GM12878 (cell line): ENCODE data around the gene N4BP2L2. TPM values are rescaled to one million over a fixed set of nuclear protein-coding genes. Genes with fewer than 3 reads are reported as not detected.
A peak's percentile ranks its signal among the peaks of the same experiment; 100 is the strongest.

Experiments
- ATAC-seq: fragments of 200-7000 bp; cut with Tn5 transposase; 3 replicates; pipeline ENCODE4 v1.9.1; 2020; ENCODE audit warnings: mild to moderate bottlenecking, moderate library complexity
- BruUV-seq: library from RNA; stranded (reverse); fragments of 400-500 nt; replicated peaks from 2 replicates; lab custom pipeline; 2021; lab: Mats Ljungman, UMichigan
- CTCF ChIA-PET: fragments of 300-600 bp; sonication (Branson Sonifier 250); formaldehyde crosslinking; extraction: SDS; loops from one replicate; lab custom pipeline; 2021; ENCODE audit warnings: inconsistent platforms; lab: Yijun Ruan, JAX
- POLR2A ChIA-PET: fragments of 350-600 bp; formaldehyde crosslinking; extraction: SDS; loops from one replicate; lab custom pipeline; 2021; ENCODE audit warnings: inconsistent platforms; lab: Charles Lee
- RAD21 ChIA-PET: fragments of 300-600 bp; sonication (Branson Sonifier 250); formaldehyde crosslinking; loops from one replicate; lab custom pipeline; 2023; ENCODE audit warnings: antibody characterized with exemption; ENCODE audit not compliant: unreplicated experiment; lab: Charles Lee
- SMC1A ChIA-PET: fragments of 300-600 bp; sonication (Branson Sonifier 250); formaldehyde crosslinking; loops from one replicate; lab custom pipeline; 2023; ENCODE audit not compliant: unreplicated experiment, uncharacterized antibody; lab: Charles Lee
- DNase-seq: peaks from one replicate; pipeline ENCODE4 v3.0.0-alpha.2; 2011; ENCODE audit warnings: low read depth, low spot score
- FAIRE-seq: peaks from 3 replicates; lab custom pipeline; 2011; peaks lifted over from hg19 to GRCh38; lab: Jason Lieb, UNC
- H2AFZ ChIP-seq: 2 replicates; pipeline ENCODE4 v1.6.0; 2011; ENCODE audit warnings: low read depth, low read length, control low read depth; ENCODE audit not compliant: control insufficient read depth
- H3K27ac ChIP-seq: 2 replicates; pipeline ENCODE4 v1.5.1; 2011; ENCODE audit warnings: control low read depth; ENCODE audit not compliant: control insufficient read depth, insufficient read depth
- H3K27me3 ChIP-seq, 2 experiments: replicated peaks in 1 of 2; 2 replicates each; pipeline versions ENCODE4 v1.6.0 to v1.6.1; 2011; ENCODE audit warnings: low read length in 1 of 2; ENCODE audit not compliant: control insufficient read depth in 2 of 2, insufficient read depth in 2 of 2
- H3K36me3 ChIP-seq, 2 experiments: 2 replicates each; pipeline ENCODE4 v1.5.1; 2011; ENCODE audit warnings: low read length in 1 of 2; ENCODE audit not compliant: control insufficient read depth in 2 of 2, insufficient read depth in 2 of 2
- H3K4me1 ChIP-seq: 2 replicates; pipeline ENCODE4 v1.6.1; 2011; ENCODE audit warnings: mild to moderate bottlenecking, low read length, moderate library complexity, mixed read lengths; ENCODE audit not compliant: control insufficient read depth, insufficient read depth
- H3K4me2 ChIP-seq: 2 replicates; pipeline ENCODE4 v1.6.0; 2011; ENCODE audit warnings: control low read depth; ENCODE audit not compliant: control insufficient read depth, insufficient read depth
- H3K4me3 ChIP-seq: fragments of 200-600 bp; sonication (generic); 2 replicates; pipeline ENCODE4 v1.5.1; 2016
- H3K79me2 ChIP-seq: 2 replicates; pipeline ENCODE4 v1.6.0; 2011; ENCODE audit warnings: low read length; ENCODE audit not compliant: control insufficient read depth, insufficient read depth
- H3K9ac ChIP-seq: 2 replicates; pipeline ENCODE4 v1.8.0; 2011; ENCODE audit warnings: low read length, control low read depth, mixed read lengths; ENCODE audit not compliant: control insufficient read depth, insufficient read depth
- H3K9me3 ChIP-seq: replicated peaks from 3 replicates; pipeline ENCODE4 v1.5.1; 2011; ENCODE audit warnings: mild to moderate bottlenecking, low read length; ENCODE audit not compliant: control insufficient read depth, insufficient read depth
- H4K20me1 ChIP-seq: 2 replicates; pipeline ENCODE4 v1.6.0; 2011; ENCODE audit not compliant: control insufficient read depth, insufficient read depth
- ASH2L ChIP-seq: fragments of 300-600, 200-600 bp; sonication (generic); IDR thresholded peaks from 2 replicates; pipeline ENCODE4 v1.6.1; 2017; ENCODE audit warnings: low read depth, mild to moderate bottlenecking, borderline replicate concordance
- CREB1 ChIP-seq: IDR thresholded peaks from 2 replicates; pipeline ENCODE4 v1.6.1; 2012; ENCODE audit warnings: low read depth, mild to moderate bottlenecking, inconsistent platforms
- HDGF ChIP-seq: fragments of 450-650 bp; IDR thresholded peaks from 2 replicates; pipeline ENCODE4 v1.6.1; 2016; ENCODE audit warnings: antibody characterized with exemption
- IRF4 ChIP-seq: IDR thresholded peaks from 2 replicates; pipeline ENCODE4 v1.6.1; 2011; ENCODE audit warnings: low read depth, low read length
- JUND ChIP-seq: IDR thresholded peaks from 2 replicates; pipeline ENCODE4 v1.6.1; 2012; ENCODE audit warnings: low read depth, mild to moderate bottlenecking, low read length, improper control_type of control experiment, moderate library complexity
- MTA2 ChIP-seq: fragments of 450-650 bp; IDR thresholded peaks from 2 replicates; pipeline ENCODE4 v1.6.1; 2016; ENCODE audit warnings: low read depth, mild to moderate bottlenecking, moderate library complexity
- POLR2A ChIP-seq: IDR thresholded peaks from 2 replicates; pipeline ENCODE4 v1.6.1; 2011; ENCODE audit warnings: low read depth, mild to moderate bottlenecking, low read length
- POLR2AphosphoS2 ChIP-seq: IDR thresholded peaks from 2 replicates; pipeline ENCODE4 v1.6.1; 2011; ENCODE audit warnings: low read depth, mild to moderate bottlenecking, low read length, improper control_type of control experiment, moderate library complexity
- SMAD1 ChIP-seq: fragments of 450-650 bp; IDR thresholded peaks from 2 replicates; pipeline ENCODE4 v1.6.1; 2018; ENCODE audit warnings: mild to moderate bottlenecking, low read depth; ENCODE audit not compliant: partially characterized antibody
- SMARCA5 ChIP-seq: fragments of 450-650 bp; IDR thresholded peaks from 2 replicates; pipeline ENCODE4 v1.6.1; 2017; ENCODE audit warnings: mild to moderate bottlenecking
- WGBS: methylation state at CpG from one replicate; pipeline ENCODE4 v1.1.6; 2016; ENCODE audit warnings: low lambda C conversion rate; ENCODE audit not compliant: insufficient replicate concordance, insufficient coverage; ENCODE audit errors: missing lambda C conversion rate; 5-methylcytosine and 5-hydroxymethylcytosine counted together
- in situ Hi-C: fragments of 300-500 bp; cut with MboI; formaldehyde crosslinking; loops from 9 replicates; pipeline ENCODE4 v1.14.3; 2018; ENCODE audit warnings: mixed read lengths
- intact Hi-C: fragments of 100-400 bp; cut with micrococcal nuclease; formaldehyde crosslinking; loops from one replicate; pipeline ENCODE4 v1.14.2; 2022; ENCODE audit not compliant: unreplicated experiment
- polyA plus RNA-seq, 11 experiments: library from polyadenylated mRNA; depleted of rRNA in 4 of 11; unstranded in 6 of 11; stranded (reverse) in 5 of 11; fragments of >200 nt; fragmentation: Nextera tagmentation in 4 of 11; fragmentation: Illumina TruSeq in 1 of 11; extraction: Ambion mirVana in 4 of 11; extraction: Trizol in 1 of 11; gene quantifications; 1 replicate in 1 of 11; 2 replicates in 10 of 11; pipeline versions ENCODE4 v1.2.1 to v1.2.3, GENCODE V29; 2011 to 2016; ENCODE audit warnings: inconsistent platforms in 2 of 11, missing spikeins in 2 of 11, low read depth in 1 of 11
- total RNA-seq, 4 experiments: library from RNA; depleted of rRNA in 3 of 4; stranded (reverse); fragments of >200 nt in 3 of 4; fragmentation: Illumina TruSeq in 1 of 4; extraction: Trizol in 1 of 4; gene quantifications; 2 replicates each; pipeline versions ENCODE4 v1.2.1 to v1.2.3, GENCODE V29; 2013 to 2021
- TF ChIP-seq, protein P1 (sequence below): IDR thresholded peaks from 2 replicates; pipeline ENCODE4 v1.6.1; 2012; ENCODE audit warnings: improper control_type of control experiment, low read depth, low read length; ENCODE audit not compliant: insufficient replicate concordance

N4BP2L2 gene
- total and polyA plus RNA-seq, 10 of the 15 experiments (the other 5 are each of a cell fraction or from before 2014, with no cell fraction given) = 41.7 to 87.1 (median 61.2) TPM

DNA sequence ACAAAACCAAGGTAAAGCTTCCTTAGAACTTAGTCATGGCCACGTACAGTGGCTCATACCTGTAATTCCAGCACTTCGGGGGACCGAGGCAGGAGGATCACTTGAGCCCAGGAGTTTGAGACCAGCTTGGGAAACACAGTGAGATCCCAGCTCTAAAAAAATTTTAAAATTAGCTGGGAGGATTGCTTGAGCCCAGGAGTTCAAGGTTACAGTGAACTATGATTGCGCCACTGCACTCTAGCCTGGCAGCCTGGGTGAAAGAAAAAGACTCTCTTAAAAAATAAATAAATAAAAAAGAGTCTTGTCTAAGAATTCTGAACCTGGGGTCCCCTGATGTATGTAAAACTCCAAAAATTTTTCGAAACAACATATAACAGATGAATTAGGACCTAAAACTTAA, 34.9 kb downstream of the N4BP2L2 start:
- Histone ChIP-seq H3K9ac (no peak overlapping the region), H3K4me1 (no peaks in the 10 kb centered on the region), H3K79me2 (no peaks in the 10 kb centered on the region), H3K4me2 (no peak overlapping the region), H3K9me3 (no peaks in the 10 kb centered on the region), H4K20me1 (no peaks in the 10 kb centered on the region), H3K27me3 (no peaks in the 10 kb centered on the region), H3K4me3 (no peak overlapping the region), H3K36me3 (no peaks in the 10 kb centered on the region), H2AFZ (no peak overlapping the region), H3K27ac (no peak overlapping the region)
- BruUV-seq = no TSS peak
- FAIRE-seq = no peak
- intact Hi-C loops (no loop called here), in situ Hi-C loops (no loop called here)
- POLR2A ChIA-PET = interaction anchor here (0.7 to 1.0 kb wide), 3 partner anchors 10 to 27 kb away, joined by 4 to 5 read pairs (median 5); no protein-coding TSS in a partner anchor
- no peak for TF ChIP-seq JUND
- TF ChIP-seq POLR2AphosphoS2 = no peak
- RAD21 ChIA-PET = no interaction called here
- ATAC-seq = no peak
- CTCF ChIA-PET = interaction anchor here (0.6 to 1.1 kb wide), 2 partner anchors 16 to 35 kb away, joined by 3 read pairs; no protein-coding TSS in a partner anchor
- SMC1A ChIA-PET = interaction anchor here (0.6 to 1.6 kb wide), 6 partner anchors 13 to 108 kb away, joined by 3 to 5 read pairs (median 4); partner anchors contain the start of gene N4BP2L2
- no peak for DNase-seq
- 98% methylated on average over 5 of the region's 5 CpGs for WGBS

DNA sequence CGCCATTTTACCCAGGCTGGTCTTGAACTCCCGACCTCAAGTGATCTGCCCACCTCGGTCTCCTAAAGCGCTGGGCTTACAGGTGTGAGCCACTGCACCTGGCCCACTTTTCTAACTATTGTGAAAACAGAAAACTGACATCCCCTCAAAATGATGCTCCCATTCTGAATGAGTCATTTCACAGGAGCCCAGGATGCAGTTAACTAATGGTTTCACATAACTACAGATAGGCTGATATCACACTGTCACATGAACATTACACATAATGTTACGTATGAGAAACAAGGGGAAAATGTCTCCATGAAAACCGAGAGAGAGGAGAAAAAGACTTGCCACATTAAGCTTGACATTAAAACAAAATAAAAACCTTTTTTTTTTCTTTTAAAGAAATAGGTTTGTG, 37.5 kb downstream of the N4BP2L2 start:
- no peaks in the 10 kb centered on the region for H3K79me2 ChIP-seq
- no peaks in the 10 kb centered on the region for H3K9me3 ChIP-seq
- WGBS = 93% methylated on average over 6 of the region's 6 CpGs
- no peaks in the 10 kb centered on the region for H3K27me3 ChIP-seq
- H3K4me1 ChIP-seq = no peaks in the 10 kb centered on the region
- POLR2A ChIA-PET = interaction anchor here (0.6 kb wide), 1 partner anchor 380 kb away, joined by 3 read pairs; no protein-coding TSS in a partner anchor
- no peak overlapping the region for H3K27ac ChIP-seq
- H4K20me1 ChIP-seq = no peaks in the 10 kb centered on the region
- RAD21 ChIA-PET = no interaction called here
- H3K4me2 ChIP-seq = no peak overlapping the region
- FAIRE-seq (peak; percentile 18), DNase-seq (no peak), ATAC-seq (no peak)
- intact Hi-C loops = no loop called here
- H2AFZ ChIP-seq = no peak overlapping the region
- CTCF ChIA-PET = no interaction called here
- no peak overlapping the region for H3K4me3 ChIP-seq
- H3K36me3 ChIP-seq = no peaks in the 10 kb centered on the region
- no peak overlapping the region for H3K9ac ChIP-seq
- BruUV-seq = no TSS peak
- in situ Hi-C loops = no loop called here
- SMC1A ChIA-PET = no interaction called here
- TF ChIP-seq POLR2A = no peak
- no peak for TF ChIP-seq IRF4
- TF ChIP-seq HDGF = no peak
- TF ChIP-seq, protein P1, sequence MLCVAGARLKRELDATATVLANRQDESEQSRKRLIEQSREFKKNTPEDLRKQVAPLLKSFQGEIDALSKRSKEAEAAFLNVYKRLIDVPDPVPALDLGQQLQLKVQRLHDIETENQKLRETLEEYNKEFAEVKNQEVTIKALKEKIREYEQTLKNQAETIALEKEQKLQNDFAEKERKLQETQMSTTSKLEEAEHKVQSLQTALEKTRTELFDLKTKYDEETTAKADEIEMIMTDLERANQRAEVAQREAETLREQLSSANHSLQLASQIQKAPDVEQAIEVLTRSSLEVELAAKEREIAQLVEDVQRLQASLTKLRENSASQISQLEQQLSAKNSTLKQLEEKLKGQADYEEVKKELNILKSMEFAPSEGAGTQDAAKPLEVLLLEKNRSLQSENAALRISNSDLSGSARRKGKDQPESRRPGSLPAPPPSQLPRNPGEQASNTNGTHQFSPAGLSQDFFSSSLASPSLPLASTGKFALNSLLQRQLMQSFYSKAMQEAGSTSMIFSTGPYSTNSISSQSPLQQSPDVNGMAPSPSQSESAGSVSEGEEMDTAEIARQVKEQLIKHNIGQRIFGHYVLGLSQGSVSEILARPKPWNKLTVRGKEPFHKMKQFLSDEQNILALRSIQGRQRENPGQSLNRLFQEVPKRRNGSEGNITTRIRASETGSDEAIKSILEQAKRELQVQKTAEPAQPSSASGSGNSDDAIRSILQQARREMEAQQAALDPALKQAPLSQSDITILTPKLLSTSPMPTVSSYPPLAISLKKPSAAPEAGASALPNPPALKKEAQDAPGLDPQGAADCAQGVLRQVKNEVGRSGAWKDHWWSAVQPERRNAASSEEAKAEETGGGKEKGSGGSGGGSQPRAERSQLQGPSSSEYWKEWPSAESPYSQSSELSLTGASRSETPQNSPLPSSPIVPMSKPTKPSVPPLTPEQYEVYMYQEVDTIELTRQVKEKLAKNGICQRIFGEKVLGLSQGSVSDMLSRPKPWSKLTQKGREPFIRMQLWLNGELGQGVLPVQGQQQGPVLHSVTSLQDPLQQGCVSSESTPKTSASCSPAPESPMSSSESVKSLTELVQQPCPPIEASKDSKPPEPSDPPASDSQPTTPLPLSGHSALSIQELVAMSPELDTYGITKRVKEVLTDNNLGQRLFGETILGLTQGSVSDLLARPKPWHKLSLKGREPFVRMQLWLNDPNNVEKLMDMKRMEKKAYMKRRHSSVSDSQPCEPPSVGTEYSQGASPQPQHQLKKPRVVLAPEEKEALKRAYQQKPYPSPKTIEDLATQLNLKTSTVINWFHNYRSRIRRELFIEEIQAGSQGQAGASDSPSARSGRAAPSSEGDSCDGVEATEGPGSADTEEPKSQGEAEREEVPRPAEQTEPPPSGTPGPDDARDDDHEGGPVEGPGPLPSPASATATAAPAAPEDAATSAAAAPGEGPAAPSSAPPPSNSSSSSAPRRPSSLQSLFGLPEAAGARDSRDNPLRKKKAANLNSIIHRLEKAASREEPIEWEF = no peak
- no peak for TF ChIP-seq ASH2L
- TF ChIP-seq MTA2 = no peak
- no peak for TF ChIP-seq CREB1
- TF ChIP-seq SMARCA5 = no peak
- no peak for TF ChIP-seq SMAD1
